ENCODE measurements around the gene CDC42BPG. TPM values are rescaled to one million over a fixed set of nuclear protein-coding genes. Genes with fewer than 3 reads are reported as not detected.

Gene CDC42BPG
- total and polyA plus RNA-seq, 8 donors = 9.7 to 23.8 (median 13.2) TPM

DNA sequence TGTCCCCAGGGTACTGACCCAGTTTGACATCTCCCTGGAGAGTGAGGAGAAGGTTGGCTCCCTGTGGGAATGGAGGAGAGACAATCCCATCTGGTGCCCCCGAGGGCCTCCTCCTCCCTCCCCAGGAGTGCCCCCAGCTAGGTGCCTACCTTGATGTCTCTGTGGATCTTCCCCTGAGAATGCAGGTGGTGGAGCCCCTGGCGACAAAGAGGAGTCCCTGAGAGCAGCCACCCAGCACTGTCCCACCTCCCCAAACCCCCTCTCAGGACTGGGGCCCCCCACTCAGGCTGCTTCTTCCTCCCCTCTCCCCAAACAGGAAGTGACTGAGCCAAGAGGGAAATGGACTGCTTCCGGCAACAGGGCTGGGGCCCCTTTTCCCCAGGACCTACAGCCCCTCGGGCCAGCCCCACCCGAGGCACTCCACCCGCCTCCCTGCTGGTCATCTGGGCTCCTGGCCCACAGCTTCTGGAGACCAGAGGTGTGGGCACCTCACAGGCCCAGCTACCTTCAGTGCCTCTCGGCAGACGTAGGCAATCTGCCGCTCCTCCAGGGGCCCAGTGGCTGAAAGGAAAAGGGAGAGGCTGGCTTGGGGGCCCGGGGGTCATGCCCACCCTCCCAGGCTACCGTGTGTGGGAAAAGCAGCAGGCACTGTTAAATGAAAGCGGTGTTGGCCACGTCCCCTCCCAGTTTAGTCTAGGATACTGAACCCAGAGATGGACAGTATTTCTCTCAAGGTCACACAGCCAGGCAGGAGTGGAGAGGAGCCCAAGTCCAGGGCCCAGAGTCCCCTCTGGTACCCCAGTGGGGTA lies 42.7 kb downstream of the CDC42BPG start:
- Histone ChIP-seq H3K4me3 (peak overlapping the region in 1 of 4 donors; percentile 68), H3K4me1 (peaks cover 6 to 12% (median 7%) of the 10 kb centered on the region in 3 donors), H3K27me3 (no peaks in the 10 kb centered on the region), H3K27ac (peak overlapping the region in 1 of 4 donors; percentile 42), H3K9me3 (no peaks in the 10 kb centered on the region), H3K36me3 (peaks cover 0 to 3% (median 3%) of the 10 kb centered on the region in 3 donors)
- ATAC-seq (no peak), FAIRE-seq (no peak), DNase-seq (peak in 2 of 6 donors; percentile 46 to 77)
- WGBS, 2 donors = 64 to 66% methylated on average over 12 to 13 of the region's 13 CpGs
- intact Hi-C loops (cut with DNase I) = no loop called here
- TF ChIP-seq, protein P1, sequence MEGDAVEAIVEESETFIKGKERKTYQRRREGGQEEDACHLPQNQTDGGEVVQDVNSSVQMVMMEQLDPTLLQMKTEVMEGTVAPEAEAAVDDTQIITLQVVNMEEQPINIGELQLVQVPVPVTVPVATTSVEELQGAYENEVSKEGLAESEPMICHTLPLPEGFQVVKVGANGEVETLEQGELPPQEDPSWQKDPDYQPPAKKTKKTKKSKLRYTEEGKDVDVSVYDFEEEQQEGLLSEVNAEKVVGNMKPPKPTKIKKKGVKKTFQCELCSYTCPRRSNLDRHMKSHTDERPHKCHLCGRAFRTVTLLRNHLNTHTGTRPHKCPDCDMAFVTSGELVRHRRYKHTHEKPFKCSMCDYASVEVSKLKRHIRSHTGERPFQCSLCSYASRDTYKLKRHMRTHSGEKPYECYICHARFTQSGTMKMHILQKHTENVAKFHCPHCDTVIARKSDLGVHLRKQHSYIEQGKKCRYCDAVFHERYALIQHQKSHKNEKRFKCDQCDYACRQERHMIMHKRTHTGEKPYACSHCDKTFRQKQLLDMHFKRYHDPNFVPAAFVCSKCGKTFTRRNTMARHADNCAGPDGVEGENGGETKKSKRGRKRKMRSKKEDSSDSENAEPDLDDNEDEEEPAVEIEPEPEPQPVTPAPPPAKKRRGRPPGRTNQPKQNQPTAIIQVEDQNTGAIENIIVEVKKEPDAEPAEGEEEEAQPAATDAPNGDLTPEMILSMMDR (IDR thresholded peaks at IDR 0.05) = no peak

GRCh38 chr11:64801158-64801464 lies 43.3 kb downstream of the CDC42BPG start:
- WGBS, 2 donors = 83 to 89% methylated on average over 9 of the region's 9 CpGs
- Histone ChIP-seq H3K4me3 (no peak overlapping the region), H3K36me3 (peaks cover 0 to 3% (median 3%) of the 10 kb centered on the region in 3 donors), H3K4me1 (peaks cover 6 to 12% (median 7%) of the 10 kb centered on the region in 3 donors), H3K27ac (no peak overlapping the region), H3K9me3 (no peaks in the 10 kb centered on the region), H3K27me3 (no peaks in the 10 kb centered on the region)
- DNase-seq (no peak), ATAC-seq (no peak), FAIRE-seq (no peak)
- TF ChIP-seq, protein P1 (IDR thresholded peaks at IDR 0.05) = no peak
- intact Hi-C loops (cut with DNase I) = no loop called here

DNA sequence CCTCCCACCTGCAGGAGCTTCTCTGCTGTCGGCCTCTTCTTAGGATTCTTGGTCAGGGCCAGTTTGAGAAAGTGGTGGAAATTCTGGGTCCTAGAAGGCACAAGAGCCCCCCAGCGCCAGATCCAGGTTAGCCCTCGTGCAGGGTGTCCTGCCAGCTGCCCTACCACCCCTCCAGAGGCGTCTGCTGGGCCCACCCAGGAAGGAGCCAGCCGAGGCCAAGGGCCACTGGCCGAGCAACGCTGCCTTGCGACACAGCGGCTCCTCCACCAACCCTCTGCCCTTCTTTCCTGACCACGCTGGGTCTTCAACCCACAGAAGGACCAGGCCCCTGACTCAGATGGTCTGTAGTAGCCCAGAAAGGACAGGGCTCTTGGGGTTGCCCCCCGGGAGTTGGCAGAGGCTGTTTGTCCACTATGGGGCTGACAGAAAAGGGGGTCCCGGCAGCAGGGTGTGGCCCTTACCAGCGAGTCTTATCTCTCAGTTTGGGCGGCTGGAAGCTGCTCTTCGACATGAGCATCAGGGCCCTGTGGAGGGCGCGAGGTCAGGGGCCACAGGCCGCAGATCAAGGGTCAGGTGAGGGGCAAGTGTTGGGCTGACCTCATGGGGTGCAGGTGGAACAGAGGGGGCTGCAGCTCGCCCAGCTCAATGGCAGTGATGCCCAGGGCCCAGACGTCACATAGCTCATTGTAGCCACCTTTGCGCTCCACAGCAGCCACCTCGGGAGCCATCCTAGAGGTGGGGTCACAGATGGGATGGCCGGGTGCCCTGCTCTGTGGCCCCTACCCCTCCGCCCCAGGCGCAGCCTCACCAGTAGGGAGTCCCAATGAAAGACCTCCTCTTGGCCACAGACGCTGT lies 43.9 kb downstream of the CDC42BPG start:
- intact Hi-C loops (cut with DNase I) = no loop called here
- Histone ChIP-seq H3K4me3 (no peak overlapping the region), H3K27me3 (no peaks in the 10 kb centered on the region), H3K4me1 (peaks cover 6 to 12% (median 7%) of the 10 kb centered on the region in 3 donors), H3K27ac (no peak overlapping the region), H3K9me3 (no peaks in the 10 kb centered on the region), H3K36me3 (peaks cover 0 to 3% (median 0%) of the 10 kb centered on the region in 3 donors)
- ATAC-seq (no peak), DNase-seq (peak in 1 of 6 donors; percentile 76), FAIRE-seq (no peak)
- TF ChIP-seq, protein P1 (IDR thresholded peaks at IDR 0.05) = no peak
- 88 to 91% methylated on average over 26 of the region's 26 CpGs for WGBS, 2 donors

DNA sequence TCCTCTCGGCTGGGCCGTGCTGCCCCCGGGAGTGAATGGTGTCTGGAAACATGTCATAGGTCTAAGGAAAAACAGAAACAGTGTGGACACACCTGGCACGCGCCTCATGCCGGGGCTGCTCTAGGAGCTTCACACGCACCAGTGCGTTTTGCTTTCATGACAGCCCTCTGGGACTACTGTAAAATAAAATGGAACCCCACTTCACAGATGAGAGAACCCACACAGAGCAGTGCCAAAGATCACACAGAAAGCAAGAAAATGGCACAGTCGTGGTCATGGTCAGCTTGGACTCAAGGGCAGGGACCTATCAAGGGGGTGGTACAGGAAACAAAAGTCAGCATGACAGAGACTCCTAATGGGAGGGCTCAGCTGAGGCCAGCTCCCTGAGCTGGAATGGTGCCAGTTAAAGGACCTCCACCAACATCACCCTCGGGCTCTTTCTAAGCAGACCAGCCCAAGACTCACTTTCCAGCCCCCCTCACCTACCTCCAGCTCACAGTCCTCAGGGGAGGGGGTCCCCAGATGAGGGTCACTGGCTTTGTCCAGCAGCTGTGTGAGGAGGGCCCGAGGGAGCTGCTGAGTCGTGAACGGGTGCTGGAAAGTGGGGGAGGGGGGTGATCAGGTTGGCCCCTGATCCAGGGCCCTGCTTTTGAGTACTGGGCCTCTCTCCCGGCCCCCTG lies 44.7 kb downstream of the CDC42BPG start:
- intact Hi-C loops (cut with DNase I) = loop anchor here in 1 of 3 donors (10.0 kb wide), 1 partner anchor 95 kb away; no protein-coding TSS in a partner anchor
- Histone ChIP-seq H3K27ac (no peak overlapping the region), H3K4me3 (no peak overlapping the region), H3K36me3 (peaks cover 0 to under 1% (median 0%) of the 10 kb centered on the region in 3 donors), H3K27me3 (no peaks in the 10 kb centered on the region), H3K9me3 (no peaks in the 10 kb centered on the region), H3K4me1 (peaks cover 6 to 12% (median 7%) of the 10 kb centered on the region in 3 donors)
- 76 to 77% methylated on average over 14 of the region's 14 CpGs for WGBS, 2 donors
- ATAC-seq (no peak), FAIRE-seq (no peak), DNase-seq (peak in 2 of 6 donors; percentile 11 to 54)
- TF ChIP-seq, protein P1 (IDR thresholded peaks at IDR 0.05) = no peak
